Measurements from ENCODE around the gene ARMC3. TPM values are rescaled to one million over a fixed set of nuclear protein-coding genes. Genes with fewer than 3 reads are reported as not detected.

ARMC3 gene
- total RNA-seq, 1 experiment from 2014 or later, result 14.4 TPM

GRCh38 chr10:23058366-23058765 lies 130.5 kb downstream of the ARMC3 start:
- no peak overlapping the region for H3K4me2 ChIP-seq
- H3K27me3 ChIP-seq (ENCODE audit: insufficient read depth, low read depth), result no peaks in the 10 kb centered on the region
- H2AFZ ChIP-seq, result no peak overlapping the region
- no peak for DNase-seq
- H3K4me1 ChIP-seq (replicated peaks; ENCODE audit: insufficient read depth), result peaks cover 6% of the 10 kb centered on the region
- H3K4me3 ChIP-seq, result no peak overlapping the region
- H3F3A ChIP-seq (ENCODE audit: insufficient read depth, low read depth), result no peaks in the 10 kb centered on the region
- no peaks in the 10 kb centered on the region for H3K9me3 ChIP-seq (ENCODE audit: insufficient read depth, low read depth)
- no peaks in the 10 kb centered on the region for H3K9me2 ChIP-seq (ENCODE audit: insufficient read depth)
- intact Hi-C loops (cut with micrococcal nuclease; ENCODE audit: unreplicated experiment), result no loop called here
- no peaks in the 10 kb centered on the region for H3K79me2 ChIP-seq (ENCODE audit: low read depth)
- BruUV-seq (replicated peaks), result no TSS peak
- H3K36me3 ChIP-seq (ENCODE audit: low read depth), result no peaks in the 10 kb centered on the region
- H4K20me1 ChIP-seq (ENCODE audit: insufficient read depth), result no peaks in the 10 kb centered on the region
- ChIA-PET POLR2A (ENCODE audit: unreplicated experiment) (no interaction called here), CTCF (no interaction called here)
- no peak overlapping the region for H3K27ac ChIP-seq
- TF ChIP-seq, protein P1, sequence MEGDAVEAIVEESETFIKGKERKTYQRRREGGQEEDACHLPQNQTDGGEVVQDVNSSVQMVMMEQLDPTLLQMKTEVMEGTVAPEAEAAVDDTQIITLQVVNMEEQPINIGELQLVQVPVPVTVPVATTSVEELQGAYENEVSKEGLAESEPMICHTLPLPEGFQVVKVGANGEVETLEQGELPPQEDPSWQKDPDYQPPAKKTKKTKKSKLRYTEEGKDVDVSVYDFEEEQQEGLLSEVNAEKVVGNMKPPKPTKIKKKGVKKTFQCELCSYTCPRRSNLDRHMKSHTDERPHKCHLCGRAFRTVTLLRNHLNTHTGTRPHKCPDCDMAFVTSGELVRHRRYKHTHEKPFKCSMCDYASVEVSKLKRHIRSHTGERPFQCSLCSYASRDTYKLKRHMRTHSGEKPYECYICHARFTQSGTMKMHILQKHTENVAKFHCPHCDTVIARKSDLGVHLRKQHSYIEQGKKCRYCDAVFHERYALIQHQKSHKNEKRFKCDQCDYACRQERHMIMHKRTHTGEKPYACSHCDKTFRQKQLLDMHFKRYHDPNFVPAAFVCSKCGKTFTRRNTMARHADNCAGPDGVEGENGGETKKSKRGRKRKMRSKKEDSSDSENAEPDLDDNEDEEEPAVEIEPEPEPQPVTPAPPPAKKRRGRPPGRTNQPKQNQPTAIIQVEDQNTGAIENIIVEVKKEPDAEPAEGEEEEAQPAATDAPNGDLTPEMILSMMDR (conservative IDR thresholded peaks at IDR 0.05), result no peak
- TF ChIP-seq EZH2 (IDR thresholded peaks at IDR 0.05; ENCODE audit: low read depth), result no peak

DNA sequence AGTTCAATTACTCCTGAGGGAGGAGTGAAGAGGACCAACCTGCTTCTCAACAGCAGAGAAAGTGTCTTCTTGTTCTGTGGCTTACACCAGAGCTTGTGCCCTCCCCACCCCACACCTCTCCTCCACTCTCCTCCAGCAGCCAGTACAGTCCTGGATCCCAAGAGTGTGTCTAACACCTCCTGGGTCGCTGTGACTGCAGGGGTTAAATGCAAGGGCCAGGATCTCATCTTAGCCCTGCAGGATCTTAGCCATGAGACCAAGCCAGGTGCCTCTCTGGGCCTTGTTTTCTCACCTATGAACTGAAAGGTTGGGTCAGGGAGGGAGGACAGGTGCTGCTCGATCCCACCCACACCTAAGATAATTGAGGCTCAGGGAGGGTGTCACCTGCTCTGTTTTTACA lies 133.1 kb downstream of the ARMC3 start:
- no peak for DNase-seq
- ChIA-PET POLR2A (ENCODE audit: unreplicated experiment) (no interaction called here), CTCF (no interaction called here)
- no peaks in the 10 kb centered on the region for H3K27me3 ChIP-seq (ENCODE audit: insufficient read depth, low read depth)
- H3F3A ChIP-seq (ENCODE audit: insufficient read depth, low read depth), result no peaks in the 10 kb centered on the region
- H3K4me2 ChIP-seq, result no peak overlapping the region
- no peaks in the 10 kb centered on the region for H3K9me3 ChIP-seq (ENCODE audit: insufficient read depth, low read depth)
- intact Hi-C loops (cut with micrococcal nuclease; ENCODE audit: unreplicated experiment), result loop anchor here (10.0 kb wide), 1 partner anchor 736 kb away; the partner anchor contains the start of gene BMI1
- H4K20me1 ChIP-seq (ENCODE audit: insufficient read depth), result no peaks in the 10 kb centered on the region
- H2AFZ ChIP-seq, result no peak overlapping the region
- H3K36me3 ChIP-seq (ENCODE audit: low read depth), result no peaks in the 10 kb centered on the region
- H3K9me2 ChIP-seq (ENCODE audit: insufficient read depth), result no peaks in the 10 kb centered on the region
- no peak overlapping the region for H3K4me3 ChIP-seq
- no peaks in the 10 kb centered on the region for H3K79me2 ChIP-seq (ENCODE audit: low read depth)
- no peaks in the 10 kb centered on the region for H3K4me1 ChIP-seq (replicated peaks; ENCODE audit: insufficient read depth)
- no TSS peak for BruUV-seq (replicated peaks)
- no peak overlapping the region for H3K27ac ChIP-seq
- TF ChIP-seq, protein P1 (conservative IDR thresholded peaks at IDR 0.05), result no peak
- no peak for TF ChIP-seq EZH2 (IDR thresholded peaks at IDR 0.05; ENCODE audit: low read depth)

GRCh38 chr10:23063045-23063972 lies 135.5 kb downstream of the ARMC3 start:
- intact Hi-C loops (cut with micrococcal nuclease; ENCODE audit: unreplicated experiment), result loop anchor here (10.0 kb wide), 1 partner anchor 739 kb away; the partner anchor contains the start of gene BMI1
- no TSS peak for BruUV-seq (replicated peaks)
- H3K9me2 ChIP-seq (ENCODE audit: insufficient read depth), result no peaks in the 10 kb centered on the region
- no peaks in the 10 kb centered on the region for H3K4me1 ChIP-seq (replicated peaks; ENCODE audit: insufficient read depth)
- H3K36me3 ChIP-seq (ENCODE audit: low read depth), result no peaks in the 10 kb centered on the region
- TF ChIP-seq, protein P1 (conservative IDR thresholded peaks at IDR 0.05), result no peak
- TF ChIP-seq EZH2 (IDR thresholded peaks at IDR 0.05; ENCODE audit: low read depth), result no peak
- no peak overlapping the region for H3K4me3 ChIP-seq
- no peak overlapping the region for H2AFZ ChIP-seq
- no peaks in the 10 kb centered on the region for H3K79me2 ChIP-seq (ENCODE audit: low read depth)
- no peaks in the 10 kb centered on the region for H4K20me1 ChIP-seq (ENCODE audit: insufficient read depth)
- no peak overlapping the region for H3K27ac ChIP-seq
- DNase-seq, result no peak
- CTCF ChIA-PET, result no interaction called here
- H3K4me2 ChIP-seq, result no peak overlapping the region
- POLR2A ChIA-PET (ENCODE audit: unreplicated experiment), result no interaction called here
- H3K9me3 ChIP-seq (ENCODE audit: insufficient read depth, low read depth), result no peaks in the 10 kb centered on the region
- no peaks in the 10 kb centered on the region for H3K27me3 ChIP-seq (ENCODE audit: insufficient read depth, low read depth)
- no peaks in the 10 kb centered on the region for H3F3A ChIP-seq (ENCODE audit: insufficient read depth, low read depth)

Measured in PC-9 (cell line).